Left cardiac atrium (tissue), 4 donors: Measurements from ENCODE around the gene FAAH2. TPM values are rescaled to one million over a fixed set of nuclear protein-coding genes. Genes with fewer than 3 reads are reported as not detected.
A peak's percentile ranks its signal among the peaks of the same experiment; 100 is the strongest.
"Not testable (repeated sequence)": the region's sequence is repeated elsewhere in the genome, so short reads cannot be mapped to it uniquely, and the experiment has no call there.

Experiments
- ATAC-seq, 2 donors: fragments of 200-7000 bp; cut with Tn5 transposase; one replicate each; pipeline ENCODE4 v1.9.1; 2020; ENCODE audit warnings: mild to moderate bottlenecking in 2 of 2, moderate library complexity in 2 of 2
- DNase-seq: peaks from one replicate; pipeline ENCODE4 v3.0.0-alpha.2; 2020
- intact Hi-C, 2 donors: fragments of 100-400 bp; cut with DNase I; formaldehyde crosslinking; loops; one replicate each; pipeline versions ENCODE4 v1.14.1 to v1.15.1; 2022 to 2023
- long read RNA-seq: library from polyadenylated mRNA; unstranded; transcript quantifications from one replicate; pipeline ENCODE4 v2.0.0, GENCODE V29; 2021
- total RNA-seq, 2 donors: library from RNA; stranded (reverse); fragmentation: NEBNext Ultra II Directional; extraction: Animal tissue kit (Norgen Biotek cat#: 25700); gene quantifications; one replicate each; pipeline ENCODE4 v1.2.1, GENCODE V29; 2021
- donor health status: DM: no; HTN: yes; CAD: no.
- donor health status: DM: no; HTN: yes; CAD: no; lungs with severe emphysema.
- donor health status: DM: yes; HTN: yes; CAD: no.
- donor health status: Dilated cardiomyopathy.

FAAH2 gene, protein sequence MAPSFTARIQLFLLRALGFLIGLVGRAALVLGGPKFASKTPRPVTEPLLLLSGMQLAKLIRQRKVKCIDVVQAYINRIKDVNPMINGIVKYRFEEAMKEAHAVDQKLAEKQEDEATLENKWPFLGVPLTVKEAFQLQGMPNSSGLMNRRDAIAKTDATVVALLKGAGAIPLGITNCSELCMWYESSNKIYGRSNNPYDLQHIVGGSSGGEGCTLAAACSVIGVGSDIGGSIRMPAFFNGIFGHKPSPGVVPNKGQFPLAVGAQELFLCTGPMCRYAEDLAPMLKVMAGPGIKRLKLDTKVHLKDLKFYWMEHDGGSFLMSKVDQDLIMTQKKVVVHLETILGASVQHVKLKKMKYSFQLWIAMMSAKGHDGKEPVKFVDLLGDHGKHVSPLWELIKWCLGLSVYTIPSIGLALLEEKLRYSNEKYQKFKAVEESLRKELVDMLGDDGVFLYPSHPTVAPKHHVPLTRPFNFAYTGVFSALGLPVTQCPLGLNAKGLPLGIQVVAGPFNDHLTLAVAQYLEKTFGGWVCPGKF
- under 1 TPM; 0.41 to 0.55 TPM for total RNA-seq
- long read RNA-seq, partial matches to known transcripts: 0 of 1 reads
- long read RNA-seq, other reads (novel, unspliced or antisense): 0 of 1 reads

- intact Hi-C loops: no loop called here
- peak; percentile 23 to 64 for ATAC-seq
- DNase-seq: no peak
These were observed at the start of gene FAAH2 for GRCh38 chrX:57286507-57287251. FAAH2 (plus strand) TSS chrX:57286706; CDS start chrX:57286826, 120 bp downstream.

DNA sequence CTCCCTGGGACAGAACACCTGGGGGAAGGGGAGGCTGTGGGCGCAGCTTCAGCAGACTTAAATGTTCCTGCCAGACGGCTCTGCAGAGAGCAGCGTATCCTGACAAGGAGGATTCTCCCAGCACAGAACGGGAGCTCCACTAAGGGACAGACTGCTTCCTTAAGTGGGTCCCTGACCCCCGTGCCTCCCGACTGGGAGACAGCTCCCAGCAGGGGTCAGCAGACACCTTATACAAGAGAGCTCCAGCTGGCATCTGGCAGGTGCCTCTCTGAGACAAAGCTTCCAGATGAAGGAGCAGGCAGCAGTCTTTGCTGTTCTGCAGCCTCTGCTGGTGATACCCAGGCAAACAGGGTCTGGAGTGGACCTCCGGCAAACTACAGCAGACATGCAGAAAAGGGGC lies 44.5 kb upstream of the FAAH2 start:
- DNase-seq (no peak), ATAC-seq (no peak)
- intact Hi-C loops: no loop called here

- DNase-seq (no peak), ATAC-seq (no peak)
- intact Hi-C loops: no loop called here
These were observed 34.5 kb upstream of the FAAH2 start for GRCh38 chrX:57251965-57252364.

- no peak for DNase-seq
- intact Hi-C loops: no loop called here
These were observed 21.4 kb upstream of the FAAH2 start for GRCh38 chrX:57265126-57265525.

GRCh38 chrX:57266275-57266674 lies 20.2 kb upstream of the FAAH2 start:
- intact Hi-C loops: no loop called here
- ATAC-seq: no peak
- no peak for DNase-seq

More at GRCh38 chrX:57265126-57265525, 21.4 kb upstream of the FAAH2 start:
- no peak for ATAC-seq

GRCh38 chrX:57266871-57267270 lies 19.6 kb upstream of the FAAH2 start:
- no peak for ATAC-seq
- intact Hi-C loops: no loop called here
- no peak for DNase-seq

- intact Hi-C loops: no loop called here
- DNase-seq (no peak), ATAC-seq (no peak)
These were observed 19.2 kb upstream of the FAAH2 start for GRCh38 chrX:57267308-57267707.

GRCh38 chrX:57270980-57271379 lies 15.5 kb upstream of the FAAH2 start:
- DNase-seq (no peak), ATAC-seq (no peak)
- intact Hi-C loops: no loop called here

- intact Hi-C loops: no loop called here
- ATAC-seq (no peak), DNase-seq (no peak)
These were observed 3.9 kb upstream of the FAAH2 start for GRCh38 chrX:57282568-57282967.

DNA sequence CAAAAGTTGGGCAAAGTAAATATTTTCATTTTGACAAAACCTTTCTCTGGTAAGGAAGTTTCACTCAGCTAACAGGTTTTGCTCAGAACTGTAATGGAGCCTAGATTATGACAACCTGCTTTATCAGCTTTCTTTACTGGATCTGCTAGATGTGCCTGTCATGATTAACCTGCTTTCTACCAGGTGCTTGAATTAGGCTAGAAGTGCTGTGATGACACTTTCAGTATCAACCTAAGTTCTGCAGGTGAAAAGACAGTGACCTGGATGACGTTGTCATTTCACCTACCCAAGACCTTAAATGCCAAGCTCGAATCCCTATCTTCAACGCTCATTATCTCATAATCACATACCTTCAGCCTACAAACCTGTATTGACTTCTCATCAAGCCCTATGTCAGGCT lies 1.5 kb upstream of the FAAH2 start:
- ATAC-seq (no peak), DNase-seq (no peak)
- intact Hi-C loops: no loop called here

DNA sequence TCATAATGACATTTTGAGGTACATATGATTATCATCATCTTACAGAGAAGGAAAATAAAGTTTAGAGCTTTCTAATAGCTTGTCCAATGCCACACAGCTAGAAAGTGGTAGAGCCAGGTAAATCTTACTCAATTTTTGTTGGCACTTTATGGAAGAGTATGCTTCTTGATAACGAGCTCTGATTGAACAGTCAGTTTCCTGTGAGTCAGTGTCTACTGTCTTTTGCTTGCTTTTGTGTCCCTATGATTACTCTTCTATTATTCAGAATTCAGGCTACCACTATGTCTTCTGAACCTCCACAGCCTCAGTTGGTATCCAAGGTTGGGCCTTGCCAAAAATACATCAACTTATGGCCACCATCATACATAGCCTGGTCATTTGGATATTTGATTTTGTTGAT lies 2.6 kb downstream of the FAAH2 start:
- ATAC-seq (no peak), DNase-seq (no peak)
- intact Hi-C loops: no loop called here

DNA sequence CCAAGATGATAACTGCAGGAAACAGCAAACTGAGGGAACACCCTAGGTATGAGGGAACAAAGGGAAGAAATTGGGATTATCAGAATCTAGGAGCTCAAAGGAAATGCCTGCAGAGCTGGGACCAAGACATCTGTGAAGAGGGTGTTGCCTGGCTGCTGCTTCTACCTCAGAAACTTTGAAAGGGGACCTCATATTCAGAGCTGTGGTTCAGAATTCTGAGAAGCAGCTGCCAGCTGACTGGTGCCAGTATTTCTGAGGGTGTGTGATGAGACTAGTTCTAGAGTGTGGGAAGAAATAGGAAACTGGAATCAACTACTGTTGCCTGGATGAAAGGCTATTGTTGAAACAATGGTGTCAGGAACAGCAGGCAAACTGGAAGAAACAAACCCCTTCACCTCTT lies 8.5 kb downstream of the FAAH2 start:
- no peak for ATAC-seq
- intact Hi-C loops: no loop called here
- no peak for DNase-seq

GRCh38 chrX:57295679-57296078 lies 9.2 kb downstream of the FAAH2 start:
- ATAC-seq, DNase-seq, intact Hi-C loops: not testable (repeated sequence)

- intact Hi-C loops: no loop called here
- ATAC-seq (no peak), DNase-seq (no peak)
These were observed 27.2 kb downstream of the FAAH2 start for GRCh38 chrX:57313583-57314215.

- DNase-seq (no peak), ATAC-seq (no peak)
- intact Hi-C loops: no loop called here
These were observed 42.5 kb downstream of the FAAH2 start for GRCh38 chrX:57329008-57329407.

GRCh38 chrX:57335790-57336189 lies 49.3 kb downstream of the FAAH2 start:
- ATAC-seq, intact Hi-C loops, DNase-seq: not testable (repeated sequence)

- intact Hi-C loops: no loop called here
- no peak for ATAC-seq
- no peak for DNase-seq
These were observed 67.1 kb downstream of the FAAH2 start for GRCh38 chrX:57353472-57354132.

GRCh38 chrX:57364145-57364544 lies 77.6 kb downstream of the FAAH2 start:
- DNase-seq (no peak), ATAC-seq (no peak)
- intact Hi-C loops: no loop called here

- DNase-seq (no peak), ATAC-seq (no peak)
- intact Hi-C loops: no loop called here
These were observed 79.9 kb downstream of the FAAH2 start for GRCh38 chrX:57366430-57366829.
